H7 (cell line): ENCODE measurements around the gene CLASP1. TPM values are rescaled to one million over a fixed set of nuclear protein-coding genes. Genes with fewer than 3 reads are reported as not detected.
A peak's percentile ranks its signal among the peaks of the same experiment; 100 is the strongest.

Experiments used
- DNase-seq: peaks from one replicate; pipeline ENCODE4 v3.0.0; 2012
- H3K27me3 ChIP-seq: 2 replicates; pipeline ENCODE4 v1.6.0; 2011; ENCODE audit warnings: mild to moderate bottlenecking, low read length; ENCODE audit not compliant: control insufficient read depth, insufficient read depth
- H3K36me3 ChIP-seq: replicated peaks from 2 replicates; pipeline ENCODE4 v1.5.1; 2011; ENCODE audit warnings: low read length; ENCODE audit not compliant: control insufficient read depth, insufficient read depth
- H3K4me3 ChIP-seq: 2 replicates; pipeline ENCODE4 v1.5.1; 2011; ENCODE audit warnings: low read depth, mild to moderate bottlenecking, control low read depth, low read length, moderate library complexity; ENCODE audit not compliant: insufficient read depth
- total RNA-seq: library from RNA; depleted of rRNA; stranded (reverse); fragments of >200 nt; shearing (Covaris generic); gene quantifications from 2 replicates; pipeline ENCODE4 v1.2.3, GENCODE V29; 2014; rRNA removed

Gene CLASP1
- total RNA-seq, 1 experiment from 2014 or later: 22.9 TPM

DNA sequence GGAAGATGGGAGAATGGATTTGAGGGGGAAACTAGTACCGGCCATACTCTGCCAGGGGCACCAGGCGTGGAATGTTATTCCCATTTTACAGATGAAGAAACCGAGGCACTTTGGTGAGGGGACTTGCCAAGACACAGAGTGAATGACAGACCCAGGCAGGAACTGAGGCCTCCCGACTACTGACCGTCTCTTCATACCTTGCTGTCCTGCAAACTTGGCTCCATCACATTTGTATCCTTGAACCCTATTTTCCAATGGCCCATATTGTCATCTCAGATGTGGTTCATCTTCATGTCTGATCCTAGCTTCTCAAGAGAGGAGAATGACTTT is 358.0 kb downstream of the CLASP1 start:
- no peak for DNase-seq
- no peaks in the 10 kb centered on the region for H3K36me3 ChIP-seq
- no peak overlapping the region for H3K4me3 ChIP-seq
- no peaks in the 10 kb centered on the region; the same call in none of the 2 replicates for H3K27me3 ChIP-seq

DNA sequence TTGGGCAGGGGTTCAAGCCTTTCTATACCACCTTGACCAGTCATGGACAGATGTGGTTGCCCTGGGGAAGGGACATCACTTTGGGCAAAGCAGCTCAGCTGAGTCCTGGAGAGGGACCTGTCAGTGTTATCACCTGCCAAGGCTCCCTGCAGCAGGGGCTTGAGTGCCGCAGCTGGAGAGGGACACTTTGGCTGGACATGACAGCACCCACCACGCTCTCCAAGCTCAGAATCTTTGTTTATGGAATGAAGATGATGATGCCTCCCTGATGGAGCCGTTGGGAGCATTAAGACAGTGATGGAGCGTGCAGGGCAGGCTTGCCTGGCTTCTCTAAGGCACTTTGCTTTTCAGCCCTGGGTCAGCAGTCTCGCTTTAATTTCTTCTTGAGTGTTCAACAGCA is 360.0 kb downstream of the CLASP1 start:
- Histone ChIP-seq H3K27me3 (peaks cover 12% of the 10 kb centered on the region), H3K4me3 (no peak overlapping the region), H3K36me3 (no peaks in the 10 kb centered on the region)
- peak; percentile 2 for DNase-seq

DNA sequence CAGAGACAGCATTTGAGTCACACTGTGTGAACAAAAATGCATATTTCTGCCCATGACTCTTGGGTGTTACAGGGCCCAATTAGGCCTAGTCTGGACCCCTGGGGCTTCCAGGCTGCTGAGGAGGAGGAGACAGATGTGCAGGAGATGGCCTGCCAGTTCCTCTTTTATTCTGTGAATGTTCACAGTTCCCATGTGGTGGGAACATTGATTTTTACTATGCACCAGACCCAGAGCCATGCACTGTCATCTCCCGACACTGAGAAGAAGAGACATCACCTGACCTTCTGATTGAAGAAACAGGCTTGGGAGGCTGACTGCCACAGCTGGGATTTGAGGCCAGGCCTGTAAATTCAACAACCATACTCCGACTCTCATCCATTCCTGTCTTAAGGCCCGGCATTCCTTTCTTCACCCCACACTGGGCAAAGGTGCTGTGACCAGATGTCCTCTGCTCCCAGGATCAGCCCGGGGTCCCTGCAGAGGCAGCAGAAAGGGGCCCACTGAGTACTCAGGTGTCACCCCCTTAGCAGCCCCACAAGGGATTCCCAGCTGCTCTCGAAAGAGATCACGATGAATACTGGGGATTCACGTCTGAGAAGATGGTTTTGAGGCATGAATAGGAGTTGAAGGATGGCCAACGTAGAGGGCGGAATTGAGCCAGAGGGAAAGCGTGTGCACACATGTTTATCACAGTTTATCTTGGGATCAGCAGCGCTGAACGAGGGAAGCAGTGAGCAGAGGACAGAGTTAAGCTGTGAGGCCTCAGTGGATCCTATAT is 360.6 kb downstream of the CLASP1 start:
- no peaks in the 10 kb centered on the region for H3K36me3 ChIP-seq
- peak; percentile 6 for DNase-seq
- no peak overlapping the region for H3K4me3 ChIP-seq
- H3K27me3 ChIP-seq: peaks cover 18% of the 10 kb centered on the region

DNA sequence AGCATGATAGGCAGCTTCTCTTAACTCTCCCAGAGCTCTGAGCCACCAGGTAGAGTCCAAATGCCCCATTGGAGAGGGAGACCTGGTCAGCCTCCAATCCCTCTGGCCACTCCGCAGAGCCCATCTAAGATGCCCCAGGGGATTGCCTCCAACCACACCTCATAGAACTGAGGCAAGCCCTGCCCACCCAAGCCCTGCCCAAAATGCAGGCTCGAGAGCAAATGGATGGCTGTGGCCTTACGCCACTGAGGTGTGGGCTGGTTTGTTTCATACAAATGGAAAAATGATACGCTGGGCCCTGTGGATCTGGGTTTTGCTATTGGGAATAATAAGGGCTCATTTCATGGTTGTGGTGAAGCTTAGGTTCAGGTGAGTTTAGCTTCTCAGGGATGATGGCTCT is 361.3 kb downstream of the CLASP1 start:
- Histone ChIP-seq H3K27me3 (peaks cover 21% of the 10 kb centered on the region), H3K4me3 (no peak overlapping the region), H3K36me3 (no peaks in the 10 kb centered on the region)
- peak; percentile 1 for DNase-seq

Other genes starting within 250 kb of the CLASP1 start
- gene RNU4ATAC, start 118.6 kb downstream of the CLASP1 start, total RNA-seq: under 0.01 TPM in 1 of 2 replicates, not detected in the other
- 84.7 and 84.8 TPM in 2 replicates for gene NIFK, start 87.4 kb upstream of the CLASP1 start, total RNA-seq
- 66.9 and 77.8 TPM in 2 replicates for gene TSN, start 106.2 kb upstream of the CLASP1 start, total RNA-seq